IPS-18a (cell line): ENCODE results near the gene ANK2.

ENCODE experiments used
- H3K27ac ChIP-seq: one replicate; pipeline ENCODE4 v1.5.1; 2013; ENCODE audit warnings: low read length
- H3K27me3 ChIP-seq: one replicate; pipeline ENCODE4 v1.6.1; 2013; ENCODE audit warnings: mild to moderate bottlenecking, low read length; ENCODE audit not compliant: control insufficient read depth, insufficient read depth
- H3K36me3 ChIP-seq: one replicate; pipeline ENCODE4 v1.6.1; 2013; ENCODE audit warnings: low read depth, low read length; ENCODE audit not compliant: control insufficient read depth
- H3K4me1 ChIP-seq: one replicate; pipeline ENCODE4 v1.6.1; 2013; ENCODE audit warnings: low read depth, low read length; ENCODE audit not compliant: control insufficient read depth
- H3K4me3 ChIP-seq: one replicate; pipeline ENCODE4 v1.5.1; 2013; ENCODE audit warnings: low read length
- H3K9ac ChIP-seq: one replicate; pipeline ENCODE4 v1.6.1; 2013; ENCODE audit warnings: mild to moderate bottlenecking, low read length, moderate library complexity
- H3K9me3 ChIP-seq: one replicate; pipeline ENCODE4 v1.6.1; 2013; ENCODE audit warnings: low read depth, low read length; ENCODE audit not compliant: control insufficient read depth

The ANK2 gene

GRCh38 chr4:113020966-113021365, 28.5 kb upstream of the ANK2 start:
- Histone ChIP-seq H3K27me3 (no peaks in the 10 kb centered on the region), H3K36me3 (no peaks in the 10 kb centered on the region), H3K9ac (no peak overlapping the region), H3K4me3 (no peak overlapping the region), H3K4me1 (no peaks in the 10 kb centered on the region), H3K27ac (no peak overlapping the region), H3K9me3 (no peaks in the 10 kb centered on the region)

GRCh38 chr4:113024388-113024787, 25.1 kb upstream of the ANK2 start:
- Histone ChIP-seq H3K9ac (no peak overlapping the region), H3K27me3 (no peaks in the 10 kb centered on the region), H3K27ac (no peak overlapping the region), H3K36me3 (no peaks in the 10 kb centered on the region), H3K4me3 (no peak overlapping the region), H3K4me1 (peaks cover 2% of the 10 kb centered on the region), H3K9me3 (no peaks in the 10 kb centered on the region)

DNA sequence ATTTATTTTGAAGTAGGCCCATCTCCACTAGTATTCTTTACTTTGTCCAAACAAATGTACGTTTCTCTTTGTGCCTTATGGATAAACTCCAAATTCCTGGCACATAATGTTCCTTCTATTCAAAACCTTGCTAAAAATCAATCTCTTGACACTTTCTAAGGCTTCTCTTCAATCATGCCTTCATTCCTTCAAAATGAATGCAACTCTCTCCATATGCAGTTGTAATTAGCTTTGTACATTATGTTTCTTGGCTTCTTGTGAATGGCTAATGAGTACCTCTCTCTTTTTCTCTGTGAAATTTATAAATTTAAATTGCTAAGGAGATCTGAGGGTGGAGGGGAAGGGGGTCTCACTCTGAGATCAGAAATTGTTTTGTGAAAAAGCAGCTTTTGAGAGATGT, 24.0 kb upstream of the ANK2 start:
- no peaks in the 10 kb centered on the region for H3K36me3 ChIP-seq
- no peaks in the 10 kb centered on the region for H3K27me3 ChIP-seq
- no peak overlapping the region for H3K4me3 ChIP-seq
- no peaks in the 10 kb centered on the region for H3K9me3 ChIP-seq
- no peak overlapping the region for H3K27ac ChIP-seq
- peaks cover 6% of the 10 kb centered on the region for H3K4me1 ChIP-seq
- no peak overlapping the region for H3K9ac ChIP-seq

DNA sequence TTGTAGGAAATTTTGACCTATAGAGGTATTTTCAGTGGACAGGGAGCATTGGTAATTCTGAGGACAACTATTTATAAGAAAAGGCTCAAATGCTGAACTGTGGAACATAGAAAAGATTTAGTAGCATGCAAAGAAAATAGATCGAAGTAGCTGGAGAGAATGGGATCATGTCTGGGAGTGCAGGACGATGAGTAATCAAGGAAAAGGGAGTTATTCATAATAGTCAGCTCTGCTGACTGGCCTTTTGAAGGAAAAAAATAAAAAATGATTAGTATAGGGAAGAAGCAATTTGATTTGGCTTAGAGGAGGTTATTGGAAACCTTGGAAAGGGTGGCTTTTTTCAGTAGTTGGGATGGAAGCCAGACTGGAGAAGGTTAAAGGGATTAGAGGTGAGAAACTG, 22.9 kb upstream of the ANK2 start:
- Histone ChIP-seq H3K4me3 (no peak overlapping the region), H3K27me3 (no peaks in the 10 kb centered on the region), H3K9ac (no peak overlapping the region), H3K27ac (no peak overlapping the region), H3K4me1 (peaks cover 10% of the 10 kb centered on the region), H3K36me3 (no peaks in the 10 kb centered on the region), H3K9me3 (no peaks in the 10 kb centered on the region)

GRCh38 chr4:113028074-113028473, 21.4 kb upstream of the ANK2 start:
- H3K9ac ChIP-seq, result no peak overlapping the region
- peaks cover 10% of the 10 kb centered on the region for H3K4me1 ChIP-seq
- no peak overlapping the region for H3K27ac ChIP-seq
- no peaks in the 10 kb centered on the region for H3K9me3 ChIP-seq
- no peak overlapping the region for H3K4me3 ChIP-seq
- no peaks in the 10 kb centered on the region for H3K36me3 ChIP-seq
- H3K27me3 ChIP-seq, result no peaks in the 10 kb centered on the region

DNA sequence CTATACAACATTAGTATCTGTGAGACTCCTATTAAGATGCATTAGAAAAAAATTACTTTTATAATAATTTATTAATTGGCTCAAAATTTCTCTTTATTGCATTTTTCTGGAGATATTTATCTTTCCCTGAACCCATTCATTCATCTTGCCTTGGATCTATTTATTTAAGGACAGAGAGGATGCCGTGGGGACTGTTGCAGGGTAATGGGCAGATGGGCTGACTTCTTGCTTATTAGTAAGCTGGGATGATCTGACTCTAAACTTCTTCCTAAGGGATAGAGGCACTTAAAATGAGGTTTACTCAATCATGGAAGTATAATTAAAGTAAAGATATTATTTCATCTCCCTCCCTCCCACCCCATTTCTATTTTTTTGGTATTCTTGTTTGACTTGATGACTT, 18.2 kb upstream of the ANK2 start:
- Histone ChIP-seq H3K4me1 (peaks cover 10% of the 10 kb centered on the region), H3K27me3 (no peaks in the 10 kb centered on the region), H3K9ac (no peak overlapping the region), H3K27ac (no peak overlapping the region), H3K9me3 (no peaks in the 10 kb centered on the region), H3K36me3 (no peaks in the 10 kb centered on the region), H3K4me3 (no peak overlapping the region)

GRCh38 chr4:113040793-113041192, 8.7 kb upstream of the ANK2 start:
- no peak overlapping the region for H3K27ac ChIP-seq
- H3K9ac ChIP-seq, result no peak overlapping the region
- no peak overlapping the region for H3K4me3 ChIP-seq
- H3K9me3 ChIP-seq, result no peaks in the 10 kb centered on the region
- H3K36me3 ChIP-seq, result no peaks in the 10 kb centered on the region
- H3K4me1 ChIP-seq, result no peaks in the 10 kb centered on the region
- no peaks in the 10 kb centered on the region for H3K27me3 ChIP-seq

DNA sequence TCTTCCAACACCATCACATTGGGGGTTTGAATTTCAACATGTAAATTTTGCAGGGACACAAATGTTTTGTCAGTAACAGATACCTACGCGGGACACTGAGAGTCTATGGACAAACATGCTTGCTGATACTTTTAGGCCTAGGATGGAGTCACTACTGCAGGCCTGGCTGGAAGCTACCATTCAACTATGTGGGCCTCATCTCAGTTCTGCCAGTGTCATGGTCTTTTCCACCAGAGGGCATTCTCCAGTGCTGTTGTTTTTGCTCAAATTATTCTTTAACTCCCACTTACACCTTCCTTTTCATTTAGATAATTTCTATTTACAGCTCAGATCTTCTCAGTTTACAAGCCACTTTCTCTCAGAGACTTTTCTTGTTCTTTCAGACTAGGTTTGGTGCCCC, 7.0 kb upstream of the ANK2 start:
- H3K9ac ChIP-seq, result no peak overlapping the region

GRCh38 chr4:113043591-113043990, 5.9 kb upstream of the ANK2 start:
- H3K4me1 ChIP-seq, result peaks cover under 1% of the 10 kb centered on the region
- H3K27ac ChIP-seq, result no peak overlapping the region
- no peaks in the 10 kb centered on the region for H3K9me3 ChIP-seq
- no peak overlapping the region for H3K9ac ChIP-seq
- H3K36me3 ChIP-seq, result no peaks in the 10 kb centered on the region
- H3K27me3 ChIP-seq, result no peaks in the 10 kb centered on the region
- H3K4me3 ChIP-seq, result no peak overlapping the region

More for the DNA sequence above, 7.0 kb upstream of the ANK2 start:
- Histone ChIP-seq H3K27me3 (no peaks in the 10 kb centered on the region), H3K9me3 (no peaks in the 10 kb centered on the region), H3K4me3 (no peak overlapping the region), H3K36me3 (no peaks in the 10 kb centered on the region), H3K27ac (no peak overlapping the region), H3K4me1 (no peaks in the 10 kb centered on the region)

- peak overlapping the region; percentile 25 for H3K27ac ChIP-seq
- H3K9me3 ChIP-seq, result no peaks in the 10 kb centered on the region
- H3K4me3 ChIP-seq, result peak overlapping the region; percentile 55
- no peaks in the 10 kb centered on the region for H3K36me3 ChIP-seq
- peak overlapping the region; percentile 39 for H3K9ac ChIP-seq
- H3K4me1 ChIP-seq, result peaks cover 24% of the 10 kb centered on the region
- H3K27me3 ChIP-seq, result no peaks in the 10 kb centered on the region
These were observed 910 bp downstream of the ANK2 start for GRCh38 chr4:113050371-113050755.

GRCh38 chr4:113050837-113051236, 1.4 kb downstream of the ANK2 start:
- Histone ChIP-seq H3K27ac (no peak overlapping the region), H3K27me3 (no peaks in the 10 kb centered on the region), H3K36me3 (no peaks in the 10 kb centered on the region), H3K4me1 (peaks cover 24% of the 10 kb centered on the region), H3K4me3 (peak overlapping the region; percentile 13), H3K9ac (no peak overlapping the region), H3K9me3 (no peaks in the 10 kb centered on the region)

- Histone ChIP-seq H3K9ac (no peak overlapping the region), H3K27ac (no peak overlapping the region), H3K36me3 (no peaks in the 10 kb centered on the region), H3K4me3 (no peak overlapping the region), H3K4me1 (peaks cover 24% of the 10 kb centered on the region), H3K27me3 (no peaks in the 10 kb centered on the region), H3K9me3 (no peaks in the 10 kb centered on the region)
These were observed 1.9 kb downstream of the ANK2 start for GRCh38 chr4:113051361-113051760.
